GM23248 (cell line): ENCODE measurements around the gene CEP350.

ENCODE experiments used
- EZH2 ChIP-seq: fragments of 200-600 bp; sonication (generic); IDR thresholded peaks from 2 replicates; pipeline ENCODE4 v1.6.1; 2018; ENCODE audit warnings: antibody characterized with exemption, mild to moderate bottlenecking; ENCODE audit not compliant: insufficient read depth, poor library complexity, severe bottlenecking
- EZH2phosphoT487 ChIP-seq: fragments of 200-600 bp; sonication (generic); IDR thresholded peaks from 2 replicates; pipeline ENCODE4 v1.6.1; 2018; ENCODE audit warnings: antibody characterized with exemption, moderate library complexity, mild to moderate bottlenecking, low read depth; ENCODE audit not compliant: insufficient read depth

GRCh38 chr1:179973198-179974110 lies 18.8 kb downstream of the CEP350 start:
- TF ChIP-seq EZH2 = no peak
- no peak for TF ChIP-seq EZH2phosphoT487
